GM21528 (cell line): ENCODE data around the gene RHOXF2.
"Not testable (repeated sequence)": the region's sequence is repeated elsewhere in the genome, so short reads cannot be mapped to it uniquely, and the experiment has no call there.

Experiments
- ATAC-seq: cut with Tn5 transposase; IDR thresholded peaks from one replicate; pipeline ENCODE4 v1.9.1; 2021; ENCODE audit warnings: mild to moderate bottlenecking, moderate library complexity; ENCODE audit not compliant: unreplicated experiment, low FRiP score

RHOXF2 gene, protein sequence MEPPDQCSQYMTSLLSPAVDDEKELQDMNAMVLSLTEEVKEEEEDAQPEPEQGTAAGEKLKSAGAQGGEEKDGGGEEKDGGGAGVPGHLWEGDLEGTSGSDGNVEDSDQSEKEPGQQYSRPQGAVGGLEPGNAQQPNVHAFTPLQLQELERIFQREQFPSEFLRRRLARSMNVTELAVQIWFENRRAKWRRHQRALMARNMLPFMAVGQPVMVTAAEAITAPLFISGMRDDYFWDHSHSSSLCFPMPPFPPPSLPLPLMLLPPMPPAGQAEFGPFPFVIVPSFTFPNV

DNA sequence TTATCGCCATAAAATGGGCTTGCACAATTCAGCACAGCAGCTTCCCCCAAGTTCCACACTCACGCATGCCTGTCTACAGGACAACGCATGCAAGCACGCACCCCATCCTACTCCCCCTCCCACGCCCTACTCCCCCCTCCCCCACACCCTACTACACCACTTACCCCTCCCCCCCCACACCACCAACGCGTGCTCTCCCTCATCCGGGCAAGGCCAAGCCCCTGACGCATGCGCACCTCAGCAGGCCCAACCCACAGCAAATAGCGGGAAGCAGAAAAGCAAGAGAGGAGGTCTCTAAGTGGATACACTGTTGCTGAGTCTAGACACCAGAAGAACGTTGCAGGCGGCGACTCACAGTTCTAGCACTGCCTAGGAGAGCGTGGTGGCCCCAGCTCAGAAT, at the start of gene RHOXF2:
TSS of gene RHOXF2 (plus strand) at position 301 of the 400 bp plus-strand sequence. CDS start 138 bp downstream, outside the sequence.
- not testable (repeated sequence) for ATAC-seq

DNA sequence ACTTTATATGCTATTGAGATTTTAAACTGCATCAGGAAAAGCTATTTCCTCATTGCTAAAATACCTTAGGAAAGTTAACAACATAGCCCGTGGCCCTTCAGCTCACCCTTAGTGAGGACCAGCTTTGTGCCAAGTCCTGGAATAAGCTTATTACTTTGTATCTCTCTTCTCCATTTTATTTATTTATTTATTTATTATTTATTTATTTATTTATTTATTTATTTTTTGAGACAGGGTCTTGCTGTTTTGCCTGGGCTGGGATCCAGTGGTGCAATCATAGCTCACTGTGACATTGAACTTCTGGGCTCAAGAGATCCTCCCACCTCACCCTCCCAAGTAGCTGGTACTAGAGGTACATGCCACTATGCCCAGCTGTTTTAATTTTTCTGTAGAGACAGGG, 49.0 kb upstream of the RHOXF2 start:
- ATAC-seq = no peak

DNA sequence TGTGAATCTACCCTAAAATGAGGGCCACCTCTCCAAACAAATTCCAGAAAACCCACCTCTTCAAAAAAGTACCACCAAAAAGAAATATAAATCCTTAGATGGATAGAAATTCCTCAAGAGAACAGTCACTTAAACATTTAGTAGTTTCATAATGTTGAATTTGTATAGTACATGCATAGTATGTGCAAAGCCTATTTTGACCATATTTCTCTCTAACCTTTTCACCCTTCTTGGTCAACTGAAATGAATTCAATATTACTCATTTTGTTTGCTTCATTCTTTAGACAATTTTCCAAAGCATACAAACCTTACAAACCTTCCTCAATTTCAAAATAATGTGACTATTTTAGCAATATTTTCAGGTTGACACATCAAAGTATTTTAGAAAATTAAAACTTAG, 46.8 kb upstream of the RHOXF2 start:
- no peak for ATAC-seq

- ATAC-seq = no peak
Measured at GRCh38 chrX:120115438-120115963, 42.9 kb upstream of the RHOXF2 start, which contains the start of gene RHOXF1. TSS of gene RHOXF1 (minus strand) at chrX:120115913. CDS start at chrX:120115862, 51 bp downstream.

DNA sequence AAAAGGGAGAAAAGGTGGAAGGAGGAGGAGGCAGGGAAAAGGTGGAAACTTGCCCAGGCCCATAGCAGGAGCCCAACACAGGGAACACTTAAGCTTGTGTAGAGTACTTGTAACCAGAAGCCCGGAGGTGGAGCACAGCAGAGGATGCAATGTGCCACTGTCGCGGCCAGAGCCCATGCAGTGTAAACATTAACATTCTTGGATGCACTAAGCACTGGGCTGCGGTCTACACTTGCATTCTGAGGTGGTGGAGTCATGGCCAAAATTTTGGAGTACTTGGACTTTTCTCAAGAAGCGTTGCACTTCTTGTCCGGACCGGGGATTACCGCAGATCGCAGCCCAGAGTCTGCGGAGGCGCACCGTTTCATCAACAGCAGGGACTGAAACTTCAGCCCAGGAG, 38.2 kb upstream of the RHOXF2 start:
- no peak for ATAC-seq

GRCh38 chrX:120125444-120125843, 33.0 kb upstream of the RHOXF2 start:
- ATAC-seq = no peak

- not testable (repeated sequence) for ATAC-seq
Measured at GRCh38 chrX:120128306-120128846, 30.0 kb upstream of the RHOXF2 start.

DNA sequence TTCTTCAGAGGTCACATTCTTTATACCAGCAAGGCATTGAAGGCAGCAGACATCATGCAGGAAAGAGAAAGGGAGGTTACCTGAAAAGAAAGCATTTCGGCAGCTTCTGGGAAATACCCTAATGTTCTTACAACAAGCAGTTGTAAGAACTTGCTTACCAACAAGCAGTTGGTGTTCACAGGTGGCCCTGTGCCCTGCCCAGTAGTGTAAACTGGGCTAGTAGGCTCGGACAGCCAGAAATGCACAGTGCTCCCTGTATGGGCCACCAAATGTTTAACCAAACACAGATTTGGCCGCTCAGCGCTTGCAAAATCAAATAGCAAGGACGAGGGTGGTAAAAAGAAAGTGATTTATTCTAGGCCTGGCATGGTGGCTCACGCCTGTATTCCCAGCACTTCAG, 22.3 kb upstream of the RHOXF2 start:
- no peak for ATAC-seq

GRCh38 chrX:120136840-120137239, 21.6 kb upstream of the RHOXF2 start:
- no peak for ATAC-seq

DNA sequence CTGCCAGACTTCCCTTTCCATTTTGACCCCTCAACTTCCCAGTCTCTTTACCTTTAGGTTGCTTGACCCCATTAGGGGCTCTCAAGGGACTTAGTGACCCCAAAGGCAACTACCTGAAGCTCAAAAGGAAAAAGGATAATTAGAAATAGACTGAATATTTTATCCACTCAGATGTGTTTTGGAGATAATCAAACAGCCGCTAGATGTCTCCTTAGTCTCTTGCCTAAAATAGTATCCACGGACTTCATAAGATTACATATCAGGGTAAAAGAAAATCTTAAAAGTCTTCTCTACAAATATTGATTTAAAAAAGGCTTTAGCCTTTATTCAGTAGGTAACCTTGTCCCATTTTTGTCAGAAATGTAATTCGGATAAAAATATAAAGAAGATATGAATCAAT, 21.0 kb upstream of the RHOXF2 start:
- no peak for ATAC-seq

- no peak for ATAC-seq
Measured at GRCh38 chrX:120140293-120140981, 18.0 kb upstream of the RHOXF2 start.

DNA sequence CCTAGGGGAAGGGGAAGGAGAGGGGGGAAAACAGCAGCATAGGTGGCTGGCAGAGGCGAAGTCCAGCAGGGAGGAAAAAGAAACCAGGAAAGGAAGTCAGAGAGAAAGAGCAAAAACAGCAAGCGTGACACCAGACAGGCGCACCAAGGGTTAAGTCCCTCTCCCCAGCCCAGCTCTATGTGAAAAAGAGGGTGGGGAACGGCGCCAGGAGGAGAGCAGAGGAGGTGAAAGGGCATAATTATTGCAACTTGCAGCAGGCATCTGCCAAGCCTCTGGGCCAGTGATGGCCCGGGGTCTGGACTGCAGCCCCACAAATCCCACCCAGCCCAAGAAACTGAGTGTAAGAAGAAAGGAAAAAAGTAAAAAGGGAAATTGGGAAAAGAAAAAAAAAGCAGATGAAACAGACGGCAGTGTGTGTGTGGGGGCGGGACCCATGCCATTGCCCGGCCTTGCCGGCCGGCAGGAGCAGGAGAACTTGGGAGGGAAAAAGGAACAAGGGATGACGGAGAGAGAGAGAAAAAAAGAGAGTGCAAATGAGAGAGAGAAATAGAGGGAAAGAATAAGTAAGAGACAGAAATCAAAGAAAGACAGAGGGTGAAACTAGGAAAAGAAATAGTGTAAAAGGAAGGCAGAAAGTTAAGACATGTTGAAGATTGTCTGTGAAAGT, 14.1 kb upstream of the RHOXF2 start:
- no peak for ATAC-seq

GRCh38 chrX:120145295-120145925, 13.0 kb upstream of the RHOXF2 start:
- no peak for ATAC-seq

- ATAC-seq = not testable (repeated sequence)
Measured at GRCh38 chrX:120146323-120146722, 12.1 kb upstream of the RHOXF2 start.

- no peak for ATAC-seq
Measured at GRCh38 chrX:120147537-120147936, 10.9 kb upstream of the RHOXF2 start.

GRCh38 chrX:120150109-120150744, 8.2 kb upstream of the RHOXF2 start:
- ATAC-seq = not testable (repeated sequence)

GRCh38 chrX:120159086-120159485, 673 bp downstream of the RHOXF2 start:
- not testable (repeated sequence) for ATAC-seq

GRCh38 chrX:120193254-120193653, 34.8 kb downstream of the RHOXF2 start:
- ATAC-seq = not testable (repeated sequence)

DNA sequence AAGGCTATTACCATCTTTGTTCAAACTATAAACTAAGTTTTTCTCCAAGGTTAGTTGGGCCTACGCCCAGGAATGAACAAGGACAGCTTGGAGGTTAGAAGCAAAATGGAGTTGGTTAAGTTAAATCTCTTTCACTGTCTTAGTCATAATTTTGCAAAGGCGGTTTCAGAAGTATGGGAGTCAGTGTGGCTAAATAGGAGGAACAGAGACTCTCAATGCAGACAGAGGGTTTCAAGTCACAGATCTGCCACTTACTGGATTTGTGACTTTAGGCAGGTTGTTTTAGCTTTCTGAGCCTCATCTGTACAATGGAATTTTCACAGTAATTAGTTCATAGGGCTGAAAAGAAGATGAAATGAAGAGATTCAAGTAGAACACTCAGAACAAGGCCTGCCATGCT, 35.3 kb downstream of the RHOXF2 start:
- ATAC-seq = not testable (repeated sequence)

- ATAC-seq = not testable (repeated sequence)
Measured at GRCh38 chrX:120195786-120196185, 37.4 kb downstream of the RHOXF2 start.
